DND-41 (cell line): Measurements from ENCODE around the gene ADGRE1.

Experiments used
- ATAC-seq: fragments of 200-7000 bp; cut with Tn5 transposase; 3 replicates; pipeline ENCODE4 v1.9.1; 2021; ENCODE audit warnings: low read depth; ENCODE audit not compliant: insufficient read depth
- DNase-seq: peaks from one replicate; pipeline ENCODE4 v3.0.0-alpha.2; 2020
- H2AFZ ChIP-seq: 2 replicates; pipeline ENCODE4 v1.6.0; 2012; ENCODE audit warnings: low read depth, low read length
- H3K27ac ChIP-seq: 2 replicates; pipeline ENCODE4 v1.5.1; 2012; ENCODE audit warnings: low read length, inconsistent platforms
- H3K27me3 ChIP-seq: fragments of 200-600 bp; sonication (generic); 2 replicates; pipeline ENCODE4 v1.6.0; 2012; ENCODE audit warnings: low read length, mild to moderate bottlenecking, inconsistent platforms; ENCODE audit not compliant: insufficient read depth, poor library complexity
- H3K36me3 ChIP-seq: 2 replicates; pipeline ENCODE4 v1.5.1; 2012; ENCODE audit warnings: low read length, inconsistent platforms; ENCODE audit not compliant: insufficient read depth
- H3K4me1 ChIP-seq: 2 replicates; pipeline ENCODE4 v1.5.1; 2012; ENCODE audit warnings: mild to moderate bottlenecking, low read length; ENCODE audit not compliant: insufficient read depth
- H3K4me2 ChIP-seq: 2 replicates; pipeline ENCODE4 v1.6.0; 2012; ENCODE audit warnings: mild to moderate bottlenecking, moderate library complexity, low read length, inconsistent platforms; ENCODE audit not compliant: insufficient read depth
- H3K4me3 ChIP-seq, 2 experiments: fragments of 200-600 bp in 1 of 2; shearing (Covaris generic) in 1 of 2; 2 replicates each; pipeline ENCODE4 v1.5.1; 2012 to 2016; ENCODE audit warnings: inconsistent platforms in 2 of 2, low read length in 2 of 2, mild to moderate bottlenecking in 2 of 2, low read depth in 1 of 2, moderate library complexity in 1 of 2
- H3K79me2 ChIP-seq: 2 replicates; pipeline ENCODE4 v1.6.0; 2012; ENCODE audit warnings: low read length, inconsistent platforms; ENCODE audit not compliant: insufficient read depth
- H3K9ac ChIP-seq: 2 replicates; pipeline ENCODE4 v1.6.0; 2012; ENCODE audit warnings: low read depth, mild to moderate bottlenecking, inconsistent platforms, low read length, moderate library complexity
- H3K9me3 ChIP-seq: 2 replicates; pipeline ENCODE4 v1.5.1; 2012; ENCODE audit warnings: low read length, moderate library complexity, mild to moderate bottlenecking, inconsistent platforms; ENCODE audit not compliant: insufficient read depth, severe bottlenecking
- H4K20me1 ChIP-seq: 2 replicates; pipeline ENCODE4 v1.6.0; 2012; ENCODE audit warnings: low read length; ENCODE audit not compliant: insufficient read depth
- CTCF ChIP-seq: IDR thresholded peaks from 2 replicates; pipeline ENCODE4 v1.5.1; 2012; ENCODE audit warnings: borderline replicate concordance, low read length, moderate library complexity, mild to moderate bottlenecking; ENCODE audit not compliant: poor library complexity, severe bottlenecking; ENCODE audit errors: extremely low read depth
- EZH2 ChIP-seq: IDR thresholded peaks from 3 replicates; pipeline ENCODE4 v1.6.1; 2012; ENCODE audit warnings: borderline replicate concordance, low read depth, mild to moderate bottlenecking, moderate library complexity, low read length, inconsistent platforms; ENCODE audit not compliant: severe bottlenecking

The ADGRE1 gene

GRCh38 chr19:6876748-6877147, 10.6 kb upstream of the ADGRE1 start:
- H3K4me3 ChIP-seq: no peak overlapping the region
- H3K27ac ChIP-seq: no peak overlapping the region
- no peak for TF ChIP-seq EZH2
- no peak for TF ChIP-seq CTCF
- no peaks in the 10 kb centered on the region for H3K4me1 ChIP-seq
- ATAC-seq (no peak), DNase-seq (no peak)
- no peaks in the 10 kb centered on the region for H3K9me3 ChIP-seq
- H3K9ac ChIP-seq: no peak overlapping the region
- no peaks in the 10 kb centered on the region for H3K27me3 ChIP-seq
- no peak overlapping the region for H2AFZ ChIP-seq
- H3K36me3 ChIP-seq: no peaks in the 10 kb centered on the region
- H3K79me2 ChIP-seq: no peaks in the 10 kb centered on the region
- H4K20me1 ChIP-seq: no peaks in the 10 kb centered on the region
- H3K4me2 ChIP-seq: no peak overlapping the region

- no peak for DNase-seq
- no peaks in the 10 kb centered on the region for H3K9me3 ChIP-seq
- no peak overlapping the region for H3K4me3 ChIP-seq
- no peaks in the 10 kb centered on the region for H3K36me3 ChIP-seq
- H3K9ac ChIP-seq: no peak overlapping the region
- H3K27me3 ChIP-seq: no peaks in the 10 kb centered on the region
- H4K20me1 ChIP-seq: no peaks in the 10 kb centered on the region
- no peak overlapping the region for H3K4me2 ChIP-seq
- TF ChIP-seq EZH2 (no peak), CTCF (no peak)
- ATAC-seq: no peak
- H3K27ac ChIP-seq: no peak overlapping the region
- no peaks in the 10 kb centered on the region for H3K4me1 ChIP-seq
- no peak overlapping the region for H2AFZ ChIP-seq
- H3K79me2 ChIP-seq: no peaks in the 10 kb centered on the region
These were observed 9.6 kb upstream of the ADGRE1 start for GRCh38 chr19:6877766-6878165.

- no peak for ATAC-seq
- H2AFZ ChIP-seq: no peak overlapping the region
- H3K27ac ChIP-seq: no peak overlapping the region
- H3K4me3 ChIP-seq: no peak overlapping the region
- no peak for TF ChIP-seq EZH2
- TF ChIP-seq CTCF: no peak
- no peaks in the 10 kb centered on the region for H4K20me1 ChIP-seq
- DNase-seq: no peak
- H3K9me3 ChIP-seq: peaks cover 5% of the 10 kb centered on the region
- no peaks in the 10 kb centered on the region for H3K27me3 ChIP-seq
- no peak overlapping the region for H3K4me2 ChIP-seq
- no peak overlapping the region for H3K9ac ChIP-seq
- H3K79me2 ChIP-seq: no peaks in the 10 kb centered on the region
- no peaks in the 10 kb centered on the region for H3K36me3 ChIP-seq
- peaks cover 18% of the 10 kb centered on the region for H3K4me1 ChIP-seq
These were observed 992 bp upstream of the ADGRE1 start for GRCh38 chr19:6886277-6886897.

GRCh38 chr19:6888967-6889366, 1.6 kb downstream of the ADGRE1 start:
- no peak overlapping the region for H2AFZ ChIP-seq
- DNase-seq (no peak), ATAC-seq (no peak)
- no peaks in the 10 kb centered on the region for H3K36me3 ChIP-seq
- H3K4me1 ChIP-seq: peaks cover 34% of the 10 kb centered on the region
- no peak overlapping the region for H3K4me3 ChIP-seq
- H3K9ac ChIP-seq: no peak overlapping the region
- no peaks in the 10 kb centered on the region for H4K20me1 ChIP-seq
- no peak overlapping the region for H3K27ac ChIP-seq
- TF ChIP-seq EZH2 (no peak), CTCF (no peak)
- H3K27me3 ChIP-seq: no peaks in the 10 kb centered on the region
- no peaks in the 10 kb centered on the region for H3K79me2 ChIP-seq
- peaks cover 5% of the 10 kb centered on the region for H3K9me3 ChIP-seq
- no peak overlapping the region for H3K4me2 ChIP-seq
